ENCODE data around the gene SAMM50. TPM values are rescaled to one million over a fixed set of nuclear protein-coding genes. Genes with fewer than 3 reads are reported as not detected.
"Not testable (repeated sequence)": the region's sequence is repeated elsewhere in the genome, so short reads cannot be mapped to it uniquely, and the experiment has no call there.

SAMM50 gene
- total and polyA plus RNA-seq, 2 experiments from 2014 or later: 37.6 to 53.5 TPM

DNA sequence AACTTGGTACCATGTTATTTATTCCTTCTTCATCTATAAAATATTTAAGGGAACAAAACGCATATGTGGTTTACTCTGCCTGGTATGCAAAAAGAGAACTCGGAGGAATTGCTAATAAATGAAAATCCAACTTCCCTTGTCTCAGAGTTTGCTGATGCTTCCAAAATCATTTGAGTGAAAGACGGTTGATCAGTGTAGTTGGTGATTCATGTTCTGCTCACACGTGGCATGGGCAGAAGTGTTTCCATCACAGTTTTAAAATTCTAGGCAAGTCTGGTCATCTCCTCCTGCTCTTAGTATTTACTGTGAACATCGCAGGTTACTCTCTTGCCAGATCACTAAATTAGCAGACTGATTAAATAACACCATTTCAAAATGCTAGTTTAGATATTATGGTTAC, 56.9 kb downstream of the SAMM50 start:
- Histone ChIP-seq H3K9me2 (replicated peaks; ENCODE audit: insufficient read depth) (no peaks in the 10 kb centered on the region), H3K4me3 (no peak overlapping the region), H4K20me1 (ENCODE audit: insufficient read depth, poor library complexity, severe bottlenecking) (no peaks in the 10 kb centered on the region), H2AFZ (no peak overlapping the region), H3K79me2 (no peaks in the 10 kb centered on the region), H3K27ac (no peak overlapping the region), H3K4me1 (ENCODE audit: insufficient read depth) (no peaks in the 10 kb centered on the region), H3K4me2 (no peak overlapping the region), H3K27me3 (no peaks in the 10 kb centered on the region), H3K36me3 (replicated peaks; ENCODE audit: insufficient read depth, low read depth) (no peaks in the 10 kb centered on the region), H3K9me3 (ENCODE audit: low read depth) (no peaks in the 10 kb centered on the region)
- no peak for TF ChIP-seq CTCF (IDR thresholded peaks at IDR 0.05; ENCODE audit: poor library complexity)
- TF ChIP-seq EZH2 (IDR thresholded peaks at IDR 0.05; ENCODE audit: borderline replicate concordance): no peak
- no peak for TF ChIP-seq EZH2phosphoT487 (IDR thresholded peaks at IDR 0.05; ENCODE audit: low read depth, severe bottlenecking, unreplicated experiment)
- no peak for DNase-seq (ENCODE audit: low spot score)
- 90% methylated on average over 5 of the region's 5 CpGs for WGBS (ENCODE audit: low lambda C conversion rate, missing lambda C conversion rate)

- Histone ChIP-seq H3K27ac (no peak overlapping the region), H3K79me2 (no peaks in the 10 kb centered on the region)
Measured at GRCh38 chr22:44012591-44012990, 57.3 kb downstream of the SAMM50 start.

GRCh38 chr22:44014241-44014640, 59.0 kb downstream of the SAMM50 start:
- no peaks in the 10 kb centered on the region for H3K9me3 ChIP-seq (ENCODE audit: low read depth)
- DNase-seq (ENCODE audit: low spot score): no peak

More at GRCh38 chr22:44012591-44012990, 57.3 kb downstream of the SAMM50 start:
- no peaks in the 10 kb centered on the region for H3K9me2 ChIP-seq (replicated peaks; ENCODE audit: insufficient read depth)
- H3K36me3 ChIP-seq (replicated peaks; ENCODE audit: insufficient read depth, low read depth): no peaks in the 10 kb centered on the region
- TF ChIP-seq EZH2phosphoT487 (IDR thresholded peaks at IDR 0.05; ENCODE audit: low read depth, severe bottlenecking, unreplicated experiment): no peak
- TF ChIP-seq CTCF (IDR thresholded peaks at IDR 0.05; ENCODE audit: poor library complexity): no peak
- no peak for TF ChIP-seq EZH2 (IDR thresholded peaks at IDR 0.05; ENCODE audit: borderline replicate concordance)
- 97% methylated on average over 7 of the region's 7 CpGs for WGBS (ENCODE audit: low lambda C conversion rate, missing lambda C conversion rate)
- no peaks in the 10 kb centered on the region for H4K20me1 ChIP-seq (ENCODE audit: insufficient read depth, poor library complexity, severe bottlenecking)
- no peaks in the 10 kb centered on the region for H3K27me3 ChIP-seq
- no peaks in the 10 kb centered on the region for H3K4me1 ChIP-seq (ENCODE audit: insufficient read depth)
- H3K4me2 ChIP-seq: no peak overlapping the region
- no peak overlapping the region for H2AFZ ChIP-seq
- no peak for DNase-seq (ENCODE audit: low spot score)
- H3K4me3 ChIP-seq: no peak overlapping the region
- H3K9me3 ChIP-seq (ENCODE audit: low read depth): no peaks in the 10 kb centered on the region

DNA sequence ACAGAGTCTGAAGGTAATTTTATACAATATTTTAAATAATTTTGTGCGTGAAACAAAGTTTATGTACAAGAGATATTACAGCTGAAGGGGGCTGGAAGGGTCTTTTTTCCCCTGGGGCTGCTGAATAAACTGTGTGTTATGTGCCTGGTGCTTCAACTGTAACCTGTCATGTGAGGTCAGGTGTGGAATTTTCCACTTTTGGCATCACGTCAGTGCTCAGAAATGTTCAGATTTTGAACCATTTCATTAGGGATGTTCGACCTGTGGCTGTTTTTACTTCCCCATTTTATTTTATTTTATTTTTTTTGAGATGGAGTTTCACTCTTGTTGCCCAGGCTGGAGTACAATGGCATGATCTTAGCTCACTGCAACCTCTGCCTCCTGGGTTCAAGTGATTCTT, 61.3 kb downstream of the SAMM50 start:
- not testable (repeated sequence) for H3K9me2 ChIP-seq (replicated peaks; ENCODE audit: insufficient read depth); H3K4me1 ChIP-seq (ENCODE audit: insufficient read depth); H3K4me3 ChIP-seq; H3K79me2 ChIP-seq; H2AFZ ChIP-seq; H3K36me3 ChIP-seq (replicated peaks; ENCODE audit: insufficient read depth, low read depth); H3K27me3 ChIP-seq; H3K9me3 ChIP-seq (ENCODE audit: low read depth); H3K27ac ChIP-seq; DNase-seq (ENCODE audit: low spot score); H3K4me2 ChIP-seq; H4K20me1 ChIP-seq (ENCODE audit: insufficient read depth, poor library complexity, severe bottlenecking)
- 95% methylated on average over 3 of the region's 3 CpGs for WGBS (ENCODE audit: low lambda C conversion rate, missing lambda C conversion rate)

More at GRCh38 chr22:44014241-44014640, 59.0 kb downstream of the SAMM50 start:
- H3K4me1 ChIP-seq (ENCODE audit: insufficient read depth): no peaks in the 10 kb centered on the region
- no peaks in the 10 kb centered on the region for H3K9me2 ChIP-seq (replicated peaks; ENCODE audit: insufficient read depth)
- no peak overlapping the region for H3K27ac ChIP-seq
- no peak overlapping the region for H3K4me2 ChIP-seq
- 56% methylated on average over 2 of the region's 2 CpGs for WGBS (ENCODE audit: low lambda C conversion rate, missing lambda C conversion rate)
- H3K4me3 ChIP-seq: no peak overlapping the region
- no peaks in the 10 kb centered on the region for H3K27me3 ChIP-seq
- no peak for TF ChIP-seq CTCF (IDR thresholded peaks at IDR 0.05; ENCODE audit: poor library complexity)
- no peak for TF ChIP-seq EZH2 (IDR thresholded peaks at IDR 0.05; ENCODE audit: borderline replicate concordance)
- no peak for TF ChIP-seq EZH2phosphoT487 (IDR thresholded peaks at IDR 0.05; ENCODE audit: low read depth, severe bottlenecking, unreplicated experiment)
- no peaks in the 10 kb centered on the region for H4K20me1 ChIP-seq (ENCODE audit: insufficient read depth, poor library complexity, severe bottlenecking)
- H3K79me2 ChIP-seq: no peaks in the 10 kb centered on the region
- no peaks in the 10 kb centered on the region for H3K36me3 ChIP-seq (replicated peaks; ENCODE audit: insufficient read depth, low read depth)
- no peak overlapping the region for H2AFZ ChIP-seq

Measured in hepatocyte (in vitro differentiated cells).